ENCODE results near the gene SORT1. TPM values are rescaled to one million over a fixed set of nuclear protein-coding genes. Genes with fewer than 3 reads are reported as not detected.
A peak's percentile ranks its signal among the peaks of the same experiment; 100 is the strongest.

The SORT1 gene
- polyA plus RNA-seq, 1 of the 3 experiments (the other 2 are of a cell fraction), result 8.5 TPM

GRCh38 chr1:109391626-109392025, 6.1 kb downstream of the SORT1 start:
- H2AFZ ChIP-seq (ENCODE audit: low read depth), result peak overlapping the region; percentile 25; the same call in 1 of the 2 replicates
- H3K27ac ChIP-seq (ENCODE audit: low read depth in 2 of 2, low read length in 1 of 2), result peak overlapping the region in 1 of 2 experiments; percentile 53; a peak in 3 of 4 replicates
- H3K4me3 ChIP-seq (ENCODE audit: low read depth in 2 of 2, low read length in 1 of 2), result no peak overlapping the region
- TF ChIP-seq SMC3 (IDR thresholded peaks at IDR 0.05; ENCODE audit: low read depth, low read length), result no peak
- no peak for TF ChIP-seq USF2 (IDR thresholded peaks at IDR 0.05; ENCODE audit: borderline replicate concordance, low read depth, low read length)
- no peak for TF ChIP-seq RAD21 (IDR thresholded peaks at IDR 0.05; ENCODE audit: low read length)
- TF ChIP-seq NFIC (IDR thresholded peaks at IDR 0.05; ENCODE audit: borderline replicate concordance), result no peak
- no peak for TF ChIP-seq TEAD4 (IDR thresholded peaks at IDR 0.05; ENCODE audit: borderline replicate concordance, insufficient read depth)
- no peak for TF ChIP-seq EZH2phosphoT487 (IDR thresholded peaks at IDR 0.05; ENCODE audit: borderline replicate concordance, low read depth)
- TF ChIP-seq CTCF (IDR thresholded peaks at IDR 0.05), result no peak
- TF ChIP-seq RXRA (IDR thresholded peaks at IDR 0.05; ENCODE audit: borderline replicate concordance, low read depth), result no peak
- TF ChIP-seq JUND (IDR thresholded peaks at IDR 0.05), result no peak
- TF ChIP-seq RCOR1 (IDR thresholded peaks at IDR 0.05; ENCODE audit: low read length), result no peak
- no peak for TF ChIP-seq GABPA (IDR thresholded peaks at IDR 0.05; ENCODE audit: low read depth)
- TF ChIP-seq YY1 (IDR thresholded peaks at IDR 0.05; ENCODE audit: low read depth), result no peak
- no peak for TF ChIP-seq EP300 (IDR thresholded peaks at IDR 0.05; ENCODE audit: borderline replicate concordance in 1 of 2, low read depth in 1 of 2, low read length in 1 of 2)
- no peak for TF ChIP-seq MEF2A (IDR thresholded peaks at IDR 0.05; ENCODE audit: borderline replicate concordance, low read depth)
- no peak for TF ChIP-seq USF1 (IDR thresholded peaks at IDR 0.05; ENCODE audit: borderline replicate concordance, low read depth)
- no peaks in the 10 kb centered on the region for H3K27me3 ChIP-seq (ENCODE audit: insufficient read depth)
- H3K36me3 ChIP-seq (replicated peaks in 1 of 2; ENCODE audit: control insufficient read depth in 1 of 2, insufficient read depth in 2 of 2, low read length in 1 of 2), result no peaks in the 10 kb centered on the region
- ChIA-PET CTCF (interaction anchor here (2.1 to 2.3 kb wide), 2 partner anchors 10 to 11 kb away, joined by 7 to 8 read pairs; no protein-coding TSS in a partner anchor), POLR2A (no interaction called here)
- H3K9me3 ChIP-seq, result no peaks in the 10 kb centered on the region
- H3K4me2 ChIP-seq, result peak overlapping the region; percentile 43
- no peaks in the 10 kb centered on the region for H4K20me1 ChIP-seq (ENCODE audit: insufficient read depth)
- peaks cover 6 to 22% of the 10 kb centered on the region in 2 experiments; a peak in 3 of 4 replicates for H3K4me1 ChIP-seq (ENCODE audit: control insufficient read depth in 1 of 2, insufficient read depth in 2 of 2, low read depth in 1 of 2, low read length in 1 of 2)
- peaks cover 4% of the 10 kb centered on the region for H3F3A ChIP-seq (replicated peaks; ENCODE audit: insufficient read depth)
- DNase-seq, result no peak
- H3K9me2 ChIP-seq, result no peaks in the 10 kb centered on the region
- no peak overlapping the region; the same call in 1 of the 2 replicates for H3K9ac ChIP-seq
- H3K79me2 ChIP-seq (ENCODE audit: insufficient read depth), result peaks cover 38% of the 10 kb centered on the region
